GM12878 (cell line): ENCODE results near the gene PPP6R2. TPM values are rescaled to one million over a fixed set of nuclear protein-coding genes. Genes with fewer than 3 reads are reported as not detected.

ENCODE experiments used
- ATAC-seq: fragments of 200-7000 bp; cut with Tn5 transposase; 3 replicates; pipeline ENCODE4 v1.9.1; 2020; ENCODE audit warnings: mild to moderate bottlenecking, moderate library complexity
- BruUV-seq: library from RNA; stranded (reverse); fragments of 400-500 nt; replicated peaks from 2 replicates; lab custom pipeline; 2021; lab: Mats Ljungman, UMichigan
- CTCF ChIA-PET: fragments of 300-600 bp; sonication (Branson Sonifier 250); formaldehyde crosslinking; extraction: SDS; loops from one replicate; lab custom pipeline; 2021; ENCODE audit warnings: inconsistent platforms; lab: Yijun Ruan, JAX
- POLR2A ChIA-PET: fragments of 350-600 bp; formaldehyde crosslinking; extraction: SDS; loops from one replicate; lab custom pipeline; 2021; ENCODE audit warnings: inconsistent platforms; lab: Charles Lee
- RAD21 ChIA-PET: fragments of 300-600 bp; sonication (Branson Sonifier 250); formaldehyde crosslinking; loops from one replicate; lab custom pipeline; 2023; ENCODE audit warnings: antibody characterized with exemption; ENCODE audit not compliant: unreplicated experiment; lab: Charles Lee
- SMC1A ChIA-PET: fragments of 300-600 bp; sonication (Branson Sonifier 250); formaldehyde crosslinking; loops from one replicate; lab custom pipeline; 2023; ENCODE audit not compliant: unreplicated experiment, uncharacterized antibody; lab: Charles Lee
- DNase-seq: peaks from one replicate; pipeline ENCODE4 v3.0.0-alpha.2; 2011; ENCODE audit warnings: low read depth, low spot score
- FAIRE-seq: peaks from 3 replicates; lab custom pipeline; 2011; peaks lifted over from hg19 to GRCh38; lab: Jason Lieb, UNC
- H2AFZ ChIP-seq: 2 replicates; pipeline ENCODE4 v1.6.0; 2011; ENCODE audit warnings: low read depth, low read length, control low read depth; ENCODE audit not compliant: control insufficient read depth
- H3K27ac ChIP-seq: 2 replicates; pipeline ENCODE4 v1.5.1; 2011; ENCODE audit warnings: control low read depth; ENCODE audit not compliant: control insufficient read depth, insufficient read depth
- H3K27me3 ChIP-seq, 2 experiments: replicated peaks in 1 of 2; 2 replicates each; pipeline versions ENCODE4 v1.6.0 to v1.6.1; 2011; ENCODE audit warnings: low read length in 1 of 2; ENCODE audit not compliant: control insufficient read depth in 2 of 2, insufficient read depth in 2 of 2
- H3K36me3 ChIP-seq, 2 experiments: 2 replicates each; pipeline ENCODE4 v1.5.1; 2011; ENCODE audit warnings: low read length in 1 of 2; ENCODE audit not compliant: control insufficient read depth in 2 of 2, insufficient read depth in 2 of 2
- H3K4me1 ChIP-seq: 2 replicates; pipeline ENCODE4 v1.6.1; 2011; ENCODE audit warnings: mild to moderate bottlenecking, low read length, moderate library complexity, mixed read lengths; ENCODE audit not compliant: control insufficient read depth, insufficient read depth
- H3K4me2 ChIP-seq: 2 replicates; pipeline ENCODE4 v1.6.0; 2011; ENCODE audit warnings: control low read depth; ENCODE audit not compliant: control insufficient read depth, insufficient read depth
- H3K4me3 ChIP-seq: fragments of 200-600 bp; sonication (generic); 2 replicates; pipeline ENCODE4 v1.5.1; 2016
- H3K79me2 ChIP-seq: 2 replicates; pipeline ENCODE4 v1.6.0; 2011; ENCODE audit warnings: low read length; ENCODE audit not compliant: control insufficient read depth, insufficient read depth
- H3K9ac ChIP-seq: 2 replicates; pipeline ENCODE4 v1.8.0; 2011; ENCODE audit warnings: low read length, control low read depth, mixed read lengths; ENCODE audit not compliant: control insufficient read depth, insufficient read depth
- H3K9me3 ChIP-seq: replicated peaks from 3 replicates; pipeline ENCODE4 v1.5.1; 2011; ENCODE audit warnings: mild to moderate bottlenecking, low read length; ENCODE audit not compliant: control insufficient read depth, insufficient read depth
- H4K20me1 ChIP-seq: 2 replicates; pipeline ENCODE4 v1.6.0; 2011; ENCODE audit not compliant: control insufficient read depth, insufficient read depth
- BACH1 ChIP-seq: fragments of 450-650 bp; IDR thresholded peaks from 2 replicates; pipeline ENCODE4 v1.6.1; 2017; ENCODE audit warnings: mild to moderate bottlenecking, borderline replicate concordance
- ETV6 ChIP-seq, 2 experiments: fragments of 450-650 bp in 1 of 2; IDR thresholded peaks in 1 of 2; conservative IDR thresholded peaks in 1 of 2; 2 replicates each; pipeline ENCODE4 v1.6.1; 2014; ENCODE audit warnings: antibody characterized with exemption in 1 of 2, borderline replicate concordance in 1 of 2, low read depth in 1 of 2, mild to moderate bottlenecking in 1 of 2, moderate library complexity in 1 of 2
- POLR2AphosphoS5 ChIP-seq: IDR thresholded peaks from 2 replicates; pipeline ENCODE4 v1.6.1; 2011; ENCODE audit warnings: mild to moderate bottlenecking, low read length, inconsistent platforms
- RAD21 ChIP-seq: IDR thresholded peaks from 2 replicates; pipeline ENCODE4 v1.6.1; 2011; ENCODE audit warnings: mild to moderate bottlenecking, low read depth, low read length, moderate library complexity; ENCODE audit not compliant: insufficient read depth
- SMAD5 ChIP-seq: IDR thresholded peaks from 2 replicates; pipeline ENCODE4 v1.6.1; 2016; ENCODE audit warnings: antibody characterized with exemption, low read depth
- ZNF622 ChIP-seq: fragments of 450-650 bp; IDR thresholded peaks from 2 replicates; pipeline ENCODE4 v1.6.1; 2017; ENCODE audit warnings: mild to moderate bottlenecking, inconsistent platforms
- WGBS: methylation state at CpG from one replicate; pipeline ENCODE4 v1.1.6; 2016; ENCODE audit warnings: low lambda C conversion rate; ENCODE audit not compliant: insufficient replicate concordance, insufficient coverage; ENCODE audit errors: missing lambda C conversion rate; 5-methylcytosine and 5-hydroxymethylcytosine counted together
- in situ Hi-C: fragments of 300-500 bp; cut with MboI; formaldehyde crosslinking; loops from 9 replicates; pipeline ENCODE4 v1.14.3; 2018; ENCODE audit warnings: mixed read lengths
- intact Hi-C: fragments of 100-400 bp; cut with micrococcal nuclease; formaldehyde crosslinking; loops from one replicate; pipeline ENCODE4 v1.14.2; 2022; ENCODE audit not compliant: unreplicated experiment
- polyA plus RNA-seq, 11 experiments: library from polyadenylated mRNA; depleted of rRNA in 4 of 11; unstranded in 6 of 11; stranded (reverse) in 5 of 11; fragments of >200 nt; fragmentation: Nextera tagmentation in 4 of 11; fragmentation: Illumina TruSeq in 1 of 11; extraction: Ambion mirVana in 4 of 11; extraction: Trizol in 1 of 11; gene quantifications; 1 replicate in 1 of 11; 2 replicates in 10 of 11; pipeline versions ENCODE4 v1.2.1 to v1.2.3, GENCODE V29; 2011 to 2016; ENCODE audit warnings: inconsistent platforms in 2 of 11, missing spikeins in 2 of 11, low read depth in 1 of 11
- total RNA-seq, 4 experiments: library from RNA; depleted of rRNA in 3 of 4; stranded (reverse); fragments of >200 nt in 3 of 4; fragmentation: Illumina TruSeq in 1 of 4; extraction: Trizol in 1 of 4; gene quantifications; 2 replicates each; pipeline versions ENCODE4 v1.2.1 to v1.2.3, GENCODE V29; 2013 to 2021
- TF ChIP-seq, protein P1 (sequence below): IDR thresholded peaks from 2 replicates; pipeline ENCODE4 v1.6.1; 2012; ENCODE audit warnings: mild to moderate bottlenecking, low read depth, low read length
- TF ChIP-seq, protein P2 (sequence below): fragments of 450-650 bp; IDR thresholded peaks from 2 replicates; pipeline ENCODE4 v1.6.1; 2016; ENCODE audit warnings: mild to moderate bottlenecking, moderate library complexity, borderline replicate concordance

Gene PPP6R2
- total and polyA plus RNA-seq, 10 of the 15 experiments (the other 5 are each of a cell fraction or from before 2014, with no cell fraction given) = 0.29 to 52.6 (median 25.4) TPM

DNA sequence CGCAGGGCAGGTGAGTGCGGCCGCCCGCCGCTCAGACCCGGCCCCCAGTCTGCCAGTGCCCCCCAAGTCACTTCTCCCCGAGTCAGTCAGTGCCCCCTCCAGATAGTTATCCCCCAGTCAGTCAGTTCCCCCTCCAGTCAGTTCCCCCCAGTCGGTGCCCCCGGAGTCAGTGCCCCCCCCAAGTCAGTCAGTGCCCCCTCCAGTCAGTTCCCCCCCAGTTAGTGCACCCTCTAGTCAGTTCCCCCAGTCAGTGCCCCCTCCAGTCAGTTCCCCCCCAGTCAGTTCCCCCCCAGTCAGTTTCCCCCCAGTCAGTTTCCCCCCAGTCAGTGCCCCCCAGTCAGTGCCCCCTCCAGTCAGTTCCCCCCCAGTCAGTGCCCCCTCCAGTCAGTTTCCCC, 411 bp downstream of the PPP6R2 start:
- ChIA-PET RAD21 (interaction anchor here (0.6 kb wide), 1 partner anchor 47 kb away, joined by 3 read pairs; no protein-coding TSS in a partner anchor), SMC1A (no interaction called here), CTCF (no interaction called here), POLR2A (no interaction called here)
- FAIRE-seq (no peak), ATAC-seq (no peak), DNase-seq (no peak)
- in situ Hi-C loops = no loop called here
- intact Hi-C loops = no loop called here
- H4K20me1 ChIP-seq = 0 out of 2 replicates have a peak, but pooled peaks cover 5% of the 10 kb centered on the region
- peak overlapping the region; percentile 68 for H3K9ac ChIP-seq
- H3K4me3 ChIP-seq = peak overlapping the region; percentile 70
- no peak overlapping the region for H3K4me2 ChIP-seq
- peaks cover 16% of the 10 kb centered on the region for H3K79me2 ChIP-seq
- 0% methylated on average over 8 of the region's 9 CpGs for WGBS
- H3K27ac ChIP-seq = peak overlapping the region; percentile 55
- no TSS peak for BruUV-seq
- no peaks in the 10 kb centered on the region for H3K27me3 ChIP-seq
- peak overlapping the region; percentile 11; the same call in 1 of the 2 replicates for H2AFZ ChIP-seq
- peaks cover 3% of the 10 kb centered on the region; the same call in 1 of the 2 replicates for H3K4me1 ChIP-seq
- H3K9me3 ChIP-seq = no peaks in the 10 kb centered on the region
- TF ChIP-seq, protein P1, sequence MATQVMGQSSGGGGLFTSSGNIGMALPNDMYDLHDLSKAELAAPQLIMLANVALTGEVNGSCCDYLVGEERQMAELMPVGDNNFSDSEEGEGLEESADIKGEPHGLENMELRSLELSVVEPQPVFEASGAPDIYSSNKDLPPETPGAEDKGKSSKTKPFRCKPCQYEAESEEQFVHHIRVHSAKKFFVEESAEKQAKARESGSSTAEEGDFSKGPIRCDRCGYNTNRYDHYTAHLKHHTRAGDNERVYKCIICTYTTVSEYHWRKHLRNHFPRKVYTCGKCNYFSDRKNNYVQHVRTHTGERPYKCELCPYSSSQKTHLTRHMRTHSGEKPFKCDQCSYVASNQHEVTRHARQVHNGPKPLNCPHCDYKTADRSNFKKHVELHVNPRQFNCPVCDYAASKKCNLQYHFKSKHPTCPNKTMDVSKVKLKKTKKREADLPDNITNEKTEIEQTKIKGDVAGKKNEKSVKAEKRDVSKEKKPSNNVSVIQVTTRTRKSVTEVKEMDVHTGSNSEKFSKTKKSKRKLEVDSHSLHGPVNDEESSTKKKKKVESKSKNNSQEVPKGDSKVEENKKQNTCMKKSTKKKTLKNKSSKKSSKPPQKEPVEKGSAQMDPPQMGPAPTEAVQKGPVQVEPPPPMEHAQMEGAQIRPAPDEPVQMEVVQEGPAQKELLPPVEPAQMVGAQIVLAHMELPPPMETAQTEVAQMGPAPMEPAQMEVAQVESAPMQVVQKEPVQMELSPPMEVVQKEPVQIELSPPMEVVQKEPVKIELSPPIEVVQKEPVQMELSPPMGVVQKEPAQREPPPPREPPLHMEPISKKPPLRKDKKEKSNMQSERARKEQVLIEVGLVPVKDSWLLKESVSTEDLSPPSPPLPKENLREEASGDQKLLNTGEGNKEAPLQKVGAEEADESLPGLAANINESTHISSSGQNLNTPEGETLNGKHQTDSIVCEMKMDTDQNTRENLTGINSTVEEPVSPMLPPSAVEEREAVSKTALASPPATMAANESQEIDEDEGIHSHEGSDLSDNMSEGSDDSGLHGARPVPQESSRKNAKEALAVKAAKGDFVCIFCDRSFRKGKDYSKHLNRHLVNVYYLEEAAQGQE = no peak
- TF ChIP-seq, all 136 proteins: peak for 0
- peaks cover 0 to 4% of the 10 kb centered on the region in 2 experiments; a peak in 1 of 4 replicates for H3K36me3 ChIP-seq

DNA sequence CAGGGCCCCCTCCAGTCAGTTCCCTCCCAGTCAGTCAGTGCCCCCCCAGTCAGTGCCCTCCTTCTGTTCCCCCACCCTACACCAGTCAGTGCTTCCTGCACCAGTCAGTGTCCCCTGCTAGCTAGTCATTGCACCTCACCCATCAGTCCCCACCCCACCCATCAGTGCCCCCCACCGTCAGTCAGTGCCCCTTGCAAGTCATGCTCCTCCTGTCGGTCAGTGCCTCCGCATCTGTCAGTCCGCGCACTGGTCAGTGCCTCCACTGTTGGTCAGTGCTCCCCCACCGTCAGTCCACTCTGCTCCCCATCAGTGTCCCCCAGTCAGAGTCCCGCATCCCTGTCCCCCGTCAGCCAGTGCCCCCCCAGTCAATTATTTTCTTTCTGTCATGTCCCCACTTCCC, 3.3 kb downstream of the PPP6R2 start:
- ChIA-PET CTCF (no interaction called here), RAD21 (no interaction called here)
- no TSS peak for BruUV-seq

More for the DNA sequence above, 3.3 kb downstream of the PPP6R2 start:
- Histone ChIP-seq H3K79me2 (peaks cover 16% of the 10 kb centered on the region), H3K27me3 (no peaks in the 10 kb centered on the region), H3K4me3 (no peak overlapping the region), H3K4me2 (no peak overlapping the region; the same call in 1 of the 2 replicates), H3K9ac (no peak overlapping the region), H3K27ac (no peak overlapping the region)
- 97% methylated on average over 7 of the region's 8 CpGs for WGBS
- DNase-seq (no peak), FAIRE-seq (no peak)
- in situ Hi-C loops = no loop called here
- POLR2A ChIA-PET = no interaction called here
- TF ChIP-seq BACH1 (no peak), ZNF622 (no peak), SMAD5 (no peak), RAD21 (no peak), POLR2AphosphoS5 (no peak), ETV6 (conservative IDR thresholded peaks at IDR 0.05 in 1 of 2, IDR thresholded peaks at IDR 0.05 in 1 of 2; ENCODE audit: borderline replicate concordance in 1 of 2, low read depth in 1 of 2) (no peak)
- TF ChIP-seq, protein P2, sequence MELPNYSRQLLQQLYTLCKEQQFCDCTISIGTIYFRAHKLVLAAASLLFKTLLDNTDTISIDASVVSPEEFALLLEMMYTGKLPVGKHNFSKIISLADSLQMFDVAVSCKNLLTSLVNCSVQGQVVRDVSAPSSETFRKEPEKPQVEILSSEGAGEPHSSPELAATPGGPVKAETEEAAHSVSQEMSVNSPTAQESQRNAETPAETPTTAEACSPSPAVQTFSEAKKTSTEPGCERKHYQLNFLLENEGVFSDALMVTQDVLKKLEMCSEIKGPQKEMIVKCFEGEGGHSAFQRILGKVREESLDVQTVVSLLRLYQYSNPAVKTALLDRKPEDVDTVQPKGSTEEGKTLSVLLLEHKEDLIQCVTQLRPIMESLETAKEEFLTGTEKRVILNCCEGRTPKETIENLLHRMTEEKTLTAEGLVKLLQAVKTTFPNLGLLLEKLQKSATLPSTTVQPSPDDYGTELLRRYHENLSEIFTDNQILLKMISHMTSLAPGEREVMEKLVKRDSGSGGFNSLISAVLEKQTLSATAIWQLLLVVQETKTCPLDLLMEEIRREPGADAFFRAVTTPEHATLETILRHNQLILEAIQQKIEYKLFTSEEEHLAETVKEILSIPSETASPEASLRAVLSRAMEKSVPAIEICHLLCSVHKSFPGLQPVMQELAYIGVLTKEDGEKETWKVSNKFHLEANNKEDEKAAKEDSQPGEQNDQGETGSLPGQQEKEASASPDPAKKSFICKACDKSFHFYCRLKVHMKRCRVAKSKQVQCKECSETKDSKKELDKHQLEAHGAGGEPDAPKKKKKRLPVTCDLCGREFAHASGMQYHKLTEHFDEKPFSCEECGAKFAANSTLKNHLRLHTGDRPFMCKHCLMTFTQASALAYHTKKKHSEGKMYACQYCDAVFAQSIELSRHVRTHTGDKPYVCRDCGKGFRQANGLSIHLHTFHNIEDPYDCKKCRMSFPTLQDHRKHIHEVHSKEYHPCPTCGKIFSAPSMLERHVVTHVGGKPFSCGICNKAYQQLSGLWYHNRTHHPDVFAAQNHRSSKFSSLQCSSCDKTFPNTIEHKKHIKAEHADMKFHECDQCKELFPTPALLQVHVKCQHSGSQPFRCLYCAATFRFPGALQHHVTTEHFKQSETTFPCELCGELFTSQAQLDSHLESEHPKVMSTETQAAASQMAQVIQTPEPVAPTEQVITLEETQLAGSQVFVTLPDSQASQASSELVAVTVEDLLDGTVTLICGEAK = no peak
- TF ChIP-seq, all 136 proteins: peak for 0
- H4K20me1 ChIP-seq = 0 out of 2 replicates have a peak, but pooled peaks cover 5% of the 10 kb centered on the region
- peaks cover 0 to 4% of the 10 kb centered on the region in 2 experiments; a peak in 1 of 4 replicates for H3K36me3 ChIP-seq
- intact Hi-C loops = no loop called here
- H3K4me1 ChIP-seq = peaks cover 3% of the 10 kb centered on the region; the same call in 1 of the 2 replicates
- SMC1A ChIA-PET = no interaction called here
- no peaks in the 10 kb centered on the region for H3K9me3 ChIP-seq
- no peak for ATAC-seq
- no peak overlapping the region for H2AFZ ChIP-seq
